Stimulated activated effector memory CD8-positive, alpha-beta T cell treated with anti-CD3 and anti-CD28 coated beads, Interleukin-12 subunit alpha, Interleukin-12 subunit beta, amount 100 ng/mL, for 72 hours (primary cell): ENCODE data around the gene UBE2V1.

Experiments
- ATAC-seq: fragments of 150-1000 bp; cut with Tn5 transposase; 2 replicates; pipeline ENCODE4 v1.10.0; 2021
- DNase-seq, 2 donors: peaks; one replicate each; pipeline ENCODE4 v3.0.0; 2021 to 2022; ENCODE audit warnings: low spot score in 2 of 2
- H3K27ac Mint-ChIP-seq: one replicate; pipeline ENCODE4 v1.8.0; 2022; ENCODE audit warnings: mild to moderate bottlenecking, mixed read lengths
- H3K36me3 Mint-ChIP-seq: one replicate; pipeline ENCODE4 v1.8.0; 2022; ENCODE audit warnings: mild to moderate bottlenecking, mixed read lengths
- H3K4me1 Mint-ChIP-seq: one replicate; pipeline ENCODE4 v1.8.0; 2022; ENCODE audit warnings: mixed read lengths
- H3K4me3 Mint-ChIP-seq: one replicate; pipeline ENCODE4 v1.8.0; 2022; ENCODE audit warnings: mild to moderate bottlenecking, mixed read lengths
- H3K9me3 Mint-ChIP-seq: one replicate; pipeline ENCODE4 v1.8.0; 2022; ENCODE audit warnings: mixed read lengths

Gene UBE2V1

DNA sequence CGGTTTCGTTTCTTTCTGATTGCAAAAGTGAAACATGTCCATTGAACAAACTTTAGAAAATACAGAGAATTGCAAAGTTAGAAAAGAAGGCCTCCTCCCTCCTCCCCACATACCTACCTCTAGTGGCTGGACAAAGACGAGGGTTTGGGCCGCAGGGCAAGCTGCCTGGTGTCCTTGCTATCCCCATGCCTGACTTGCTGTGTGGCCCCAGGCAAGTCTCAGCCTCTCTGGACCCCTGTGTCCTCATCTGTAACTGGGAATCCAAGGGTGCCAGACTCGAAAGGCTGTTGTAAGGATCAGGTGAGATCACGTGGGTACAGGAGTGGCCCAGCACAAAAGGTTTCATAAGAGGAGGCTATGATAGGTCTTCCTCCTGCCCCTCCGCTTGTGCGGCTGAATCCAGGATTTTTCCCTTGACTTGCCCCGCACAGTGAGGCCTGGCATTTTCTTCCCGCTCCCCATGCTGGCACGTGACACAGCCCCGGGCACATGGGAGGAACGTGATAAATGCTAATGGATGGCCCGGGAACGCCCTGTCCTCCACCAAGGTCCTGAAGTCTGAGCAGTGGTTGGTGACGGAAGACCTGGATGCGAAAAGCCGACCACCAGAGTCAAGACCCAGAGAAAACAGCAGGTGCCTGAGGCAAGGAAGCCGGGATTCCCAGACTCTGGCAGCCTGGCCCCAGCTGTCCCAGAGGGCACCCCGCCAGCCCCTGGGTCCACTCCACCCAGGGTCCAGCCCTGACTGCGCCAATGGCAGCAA, 55.8 kb downstream of the UBE2V1 start:
- no peak for DNase-seq
- H3K36me3 Mint-ChIP-seq, result no peaks in the 10 kb centered on the region
- no peak overlapping the region for H3K27ac Mint-ChIP-seq
- no peaks in the 10 kb centered on the region for H3K9me3 Mint-ChIP-seq
- no peaks in the 10 kb centered on the region for H3K4me1 Mint-ChIP-seq
- H3K4me3 Mint-ChIP-seq, result no peak overlapping the region
- no peak for ATAC-seq

- H3K4me1 Mint-ChIP-seq, result no peaks in the 10 kb centered on the region
- H3K4me3 Mint-ChIP-seq, result no peak overlapping the region
- H3K9me3 Mint-ChIP-seq, result no peaks in the 10 kb centered on the region
- ATAC-seq, result no peak
- DNase-seq, result no peak
- no peak overlapping the region for H3K27ac Mint-ChIP-seq
- H3K36me3 Mint-ChIP-seq, result no peaks in the 10 kb centered on the region
These were observed 56.5 kb downstream of the UBE2V1 start for GRCh38 chr20:50056408-50056926.

- no peak for DNase-seq
- H3K9me3 Mint-ChIP-seq, result no peaks in the 10 kb centered on the region
- H3K4me3 Mint-ChIP-seq, result no peak overlapping the region
- no peaks in the 10 kb centered on the region for H3K4me1 Mint-ChIP-seq
- no peak for ATAC-seq
- H3K36me3 Mint-ChIP-seq, result no peaks in the 10 kb centered on the region
- H3K27ac Mint-ChIP-seq, result no peak overlapping the region
These were observed 57.3 kb downstream of the UBE2V1 start for GRCh38 chr20:50055524-50056083.

DNA sequence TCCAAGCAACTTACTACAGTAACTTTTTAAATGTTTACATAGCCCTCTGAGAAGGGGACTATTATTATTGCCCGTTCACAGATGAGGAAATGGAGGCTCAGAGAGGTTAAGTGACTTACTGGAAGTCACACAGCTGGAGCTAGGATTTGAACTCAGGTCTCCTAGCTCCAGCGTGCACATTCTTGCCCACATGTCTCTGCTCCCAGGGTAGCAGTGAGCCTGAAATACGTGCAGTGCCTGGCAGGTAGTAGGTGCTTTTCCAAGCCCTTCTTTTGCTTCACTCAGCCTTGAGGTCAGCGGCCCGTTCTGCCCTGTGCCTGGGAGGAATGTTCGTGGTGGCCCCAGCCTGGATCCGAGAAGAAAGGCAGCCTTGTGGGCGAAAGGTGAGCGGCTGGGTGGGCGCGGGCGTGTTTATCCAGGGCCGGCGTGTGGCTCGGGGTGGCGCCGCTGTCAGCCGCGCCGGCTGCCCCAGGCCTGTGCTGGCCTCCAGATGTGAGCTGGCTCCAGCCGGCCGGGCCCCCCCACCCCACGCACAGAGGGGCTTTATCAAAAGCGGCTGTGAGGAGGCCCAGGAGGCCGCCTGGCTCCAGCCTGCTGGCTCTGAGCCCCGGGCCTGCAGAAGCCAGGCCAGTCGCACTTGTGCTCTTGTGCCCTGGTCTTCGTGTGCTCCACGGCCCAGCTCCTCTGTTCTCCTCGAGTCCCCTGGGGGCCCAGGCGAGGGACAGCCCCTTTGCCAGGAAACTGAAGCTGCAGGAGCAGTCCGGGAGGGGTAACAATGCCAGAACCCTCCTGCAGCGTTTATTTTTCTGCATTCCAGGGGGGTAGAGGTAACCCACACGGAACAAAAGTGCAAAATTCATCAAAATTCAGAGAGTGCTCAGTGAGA, 58.1 kb downstream of the UBE2V1 start:
- no peak for ATAC-seq
- Mint-ChIP-seq H3K4me3 (no peak overlapping the region), H3K36me3 (no peaks in the 10 kb centered on the region), H3K4me1 (no peaks in the 10 kb centered on the region), H3K9me3 (no peaks in the 10 kb centered on the region), H3K27ac (no peak overlapping the region)
- no peak for DNase-seq

DNA sequence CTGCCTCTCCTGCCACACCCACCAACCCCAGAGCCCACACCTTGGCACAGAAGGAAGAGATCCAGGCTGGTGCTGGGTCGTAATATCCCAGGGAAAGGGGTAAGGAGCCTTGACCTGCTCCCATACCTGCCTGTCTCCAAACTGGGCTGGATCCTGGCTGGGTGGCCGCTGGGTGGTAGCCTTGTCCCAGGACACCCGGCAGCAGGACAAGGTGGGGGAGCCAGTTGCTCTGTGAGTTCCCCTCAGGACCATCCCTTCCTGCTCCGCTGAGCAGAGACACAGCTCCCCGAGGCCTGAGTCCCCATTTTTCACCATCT, 58.8 kb downstream of the UBE2V1 start:
- ATAC-seq, result no peak
- H3K4me3 Mint-ChIP-seq, result no peak overlapping the region
- H3K9me3 Mint-ChIP-seq, result no peaks in the 10 kb centered on the region
- no peak for DNase-seq
- no peaks in the 10 kb centered on the region for H3K36me3 Mint-ChIP-seq
- no peak overlapping the region for H3K27ac Mint-ChIP-seq
- H3K4me1 Mint-ChIP-seq, result no peaks in the 10 kb centered on the region

GRCh38 chr20:50053362-50054230, 59.4 kb downstream of the UBE2V1 start:
- no peak overlapping the region for H3K4me3 Mint-ChIP-seq
- ATAC-seq (no peak), DNase-seq (no peak)
- peaks cover 4% of the 10 kb centered on the region for H3K4me1 Mint-ChIP-seq
- H3K9me3 Mint-ChIP-seq, result no peaks in the 10 kb centered on the region
- no peak overlapping the region for H3K27ac Mint-ChIP-seq
- no peaks in the 10 kb centered on the region for H3K36me3 Mint-ChIP-seq

GRCh38 chr20:50052550-50053361, 60.2 kb downstream of the UBE2V1 start:
- DNase-seq, result no peak
- H3K4me1 Mint-ChIP-seq, result peaks cover 13% of the 10 kb centered on the region
- ATAC-seq, result no peak
- no peaks in the 10 kb centered on the region for H3K36me3 Mint-ChIP-seq
- H3K4me3 Mint-ChIP-seq, result no peak overlapping the region
- H3K9me3 Mint-ChIP-seq, result no peaks in the 10 kb centered on the region
- H3K27ac Mint-ChIP-seq, result no peak overlapping the region

GRCh38 chr20:50050660-50051308, 62.2 kb downstream of the UBE2V1 start:
- H3K9me3 Mint-ChIP-seq, result no peaks in the 10 kb centered on the region
- no peaks in the 10 kb centered on the region for H3K36me3 Mint-ChIP-seq

DNA sequence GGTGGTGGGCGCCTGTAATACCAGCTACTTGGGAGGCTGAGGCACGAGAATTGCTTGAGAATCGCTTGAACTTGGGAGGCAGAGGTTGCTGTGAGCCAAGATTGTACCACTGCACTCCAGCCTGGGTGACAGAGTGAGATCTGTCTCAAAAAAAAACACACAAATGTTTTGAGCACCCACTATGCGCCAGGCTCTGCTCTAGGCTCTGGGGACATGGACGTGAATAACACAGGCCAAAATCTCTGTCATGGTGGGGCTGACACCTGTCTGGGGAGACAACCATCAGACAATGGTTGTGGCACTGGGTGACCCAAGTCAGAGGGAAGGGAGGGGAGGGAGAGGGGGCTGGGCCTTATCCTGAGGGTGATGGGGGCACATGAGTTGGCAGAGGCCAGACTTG, 62.7 kb downstream of the UBE2V1 start:
- Mint-ChIP-seq H3K4me3 (no peak overlapping the region), H3K4me1 (peaks cover 19% of the 10 kb centered on the region), H3K9me3 (no peaks in the 10 kb centered on the region), H3K27ac (no peak overlapping the region), H3K36me3 (no peaks in the 10 kb centered on the region)
- DNase-seq (no peak), ATAC-seq (no peak)

More at GRCh38 chr20:50050660-50051308, 62.2 kb downstream of the UBE2V1 start:
- DNase-seq (no peak), ATAC-seq (no peak)
- Mint-ChIP-seq H3K4me3 (no peak overlapping the region), H3K4me1 (peaks cover 19% of the 10 kb centered on the region), H3K27ac (no peak overlapping the region)

DNA sequence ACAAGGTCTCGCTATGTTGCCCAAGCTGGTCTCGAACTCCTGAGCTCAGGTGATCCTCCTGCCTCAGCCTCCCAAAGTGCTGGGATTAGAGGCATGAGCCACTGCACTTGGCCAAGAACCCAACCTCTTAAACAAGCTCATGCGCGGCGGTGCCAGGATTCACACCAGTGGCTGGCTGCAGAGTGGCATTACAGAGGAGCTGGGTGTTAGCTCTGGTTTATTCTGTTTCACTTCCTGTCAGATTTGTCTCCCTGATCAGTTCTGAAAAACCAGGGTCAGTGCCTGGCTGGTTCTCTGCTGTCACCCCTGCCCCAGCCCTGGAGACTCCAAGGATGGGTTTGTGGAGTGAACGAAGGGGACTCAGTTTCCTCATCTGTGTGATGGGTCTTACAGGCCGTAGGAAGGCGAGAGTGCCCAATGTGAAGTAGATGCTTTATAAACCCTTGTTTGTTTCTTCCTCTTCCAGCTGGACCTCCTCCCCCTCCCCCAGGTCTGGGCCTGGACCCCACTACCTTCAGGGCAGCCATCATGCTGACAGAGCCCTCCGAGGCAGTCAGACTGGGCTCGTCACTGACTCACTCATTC, 63.4 kb downstream of the UBE2V1 start:
- H3K9me3 Mint-ChIP-seq, result no peaks in the 10 kb centered on the region
- no peaks in the 10 kb centered on the region for H3K36me3 Mint-ChIP-seq
- H3K27ac Mint-ChIP-seq, result no peak overlapping the region
- no peak overlapping the region for H3K4me3 Mint-ChIP-seq
- DNase-seq, result no peak
- ATAC-seq, result no peak
- peaks cover 19% of the 10 kb centered on the region for H3K4me1 Mint-ChIP-seq

DNA sequence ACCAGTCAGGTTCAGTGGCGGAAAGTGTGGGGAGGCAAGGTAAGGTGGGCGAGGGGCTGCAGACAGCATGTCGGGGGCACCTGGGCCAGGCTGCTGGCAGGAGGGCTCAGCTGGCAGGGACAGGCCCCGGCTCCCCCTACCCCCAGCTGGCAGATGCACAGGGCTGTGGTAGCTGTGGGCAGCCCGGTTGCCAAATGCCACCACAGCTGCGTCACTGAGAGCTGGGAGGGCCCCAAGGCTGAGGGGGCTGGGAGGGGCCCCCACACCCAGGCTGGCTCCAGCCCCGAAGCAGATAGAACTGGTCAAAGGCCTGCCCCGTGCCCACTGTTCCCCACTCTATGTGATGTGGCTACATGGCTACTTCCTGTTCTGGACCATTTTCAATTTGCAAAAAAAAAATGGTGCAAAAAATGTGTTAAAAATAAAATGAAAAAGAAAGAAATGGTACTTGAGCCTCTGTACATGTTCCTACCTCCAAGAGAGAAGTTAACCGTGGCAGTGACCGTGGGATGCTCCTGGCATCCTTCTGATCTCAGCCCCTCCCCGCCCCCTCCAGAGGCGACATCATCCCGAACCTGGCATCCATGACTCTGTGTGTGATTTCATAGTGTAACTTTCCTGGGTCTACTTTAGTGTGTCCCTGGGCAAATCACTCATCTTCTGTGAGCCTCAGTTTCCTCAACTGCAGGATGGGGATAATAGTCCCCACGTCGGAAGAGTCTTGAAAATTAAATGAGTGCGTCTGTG, 64.4 kb downstream of the UBE2V1 start:
- Mint-ChIP-seq H3K27ac (peak overlapping the region; percentile 63), H3K4me3 (no peak overlapping the region), H3K9me3 (no peaks in the 10 kb centered on the region), H3K4me1 (peaks cover 19% of the 10 kb centered on the region), H3K36me3 (no peaks in the 10 kb centered on the region)
- DNase-seq, result peak in 1 of 2 donors; percentile 24
- ATAC-seq, result peak; percentile 84

- Mint-ChIP-seq H3K9me3 (no peaks in the 10 kb centered on the region), H3K36me3 (no peaks in the 10 kb centered on the region), H3K27ac (no peak overlapping the region), H3K4me1 (peaks cover 24% of the 10 kb centered on the region), H3K4me3 (no peak overlapping the region)
- ATAC-seq (no peak), DNase-seq (no peak)
These were observed 68.5 kb downstream of the UBE2V1 start for GRCh38 chr20:50044353-50044960.
